Stimulated activated CD4-positive, alpha-beta T cell treated with anti-CD3 and anti-CD28 coated beads, Interleukin-4, amount 100 ng/mL, for 48 hours (primary cell): ENCODE data around the gene CPLX3.

Experiments
- DNase-seq, 2 donors: peaks; one replicate each; pipeline ENCODE4 v3.0.0-alpha.2; 2020; ENCODE audit warnings: low read depth in 2 of 2

Gene CPLX3

DNA sequence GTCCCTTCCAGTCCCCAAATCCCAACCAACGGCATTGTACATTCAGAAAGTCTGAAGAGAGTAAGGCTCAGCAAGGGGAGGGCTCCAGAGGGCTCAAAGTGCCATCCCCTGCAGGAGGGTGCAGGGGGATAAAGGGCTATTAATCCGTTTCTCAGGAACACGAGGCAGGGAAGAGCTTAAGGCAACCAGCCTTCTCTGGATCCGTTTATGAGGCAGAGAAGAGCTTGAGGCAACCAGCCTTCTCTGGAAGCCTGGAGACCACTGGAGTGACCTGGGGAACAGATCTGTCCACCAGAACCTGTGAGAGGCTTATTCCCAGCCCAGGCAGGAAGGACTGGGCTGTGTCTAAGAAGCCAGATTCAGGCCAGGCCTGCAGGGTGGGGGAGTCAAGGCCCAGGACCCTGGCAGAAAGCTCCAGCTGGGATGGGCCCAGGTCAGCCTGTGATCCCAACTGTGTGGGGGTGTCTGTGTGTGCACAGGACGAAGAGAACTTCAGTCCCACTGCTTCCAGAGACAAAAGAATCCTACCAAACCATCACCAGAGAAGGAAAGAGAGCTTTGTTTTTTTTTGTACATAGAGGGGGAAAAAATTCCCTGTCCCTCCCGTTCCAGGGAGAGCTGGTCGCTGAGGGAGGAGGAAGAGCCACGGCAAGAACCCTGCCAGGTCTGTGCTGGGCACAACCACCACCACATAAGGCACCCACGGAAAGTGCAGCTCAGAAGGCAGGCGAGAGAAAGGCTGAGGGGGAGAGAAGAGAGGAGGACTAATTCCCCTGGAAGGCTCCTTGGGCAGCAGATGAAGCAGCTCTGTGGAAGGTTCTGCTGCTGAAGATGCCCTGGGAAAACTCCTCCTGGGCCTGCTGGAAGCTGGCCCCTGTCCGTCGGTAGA lies 18.1 kb downstream of the CPLX3 start:
- DNase-seq, result no peak

DNA sequence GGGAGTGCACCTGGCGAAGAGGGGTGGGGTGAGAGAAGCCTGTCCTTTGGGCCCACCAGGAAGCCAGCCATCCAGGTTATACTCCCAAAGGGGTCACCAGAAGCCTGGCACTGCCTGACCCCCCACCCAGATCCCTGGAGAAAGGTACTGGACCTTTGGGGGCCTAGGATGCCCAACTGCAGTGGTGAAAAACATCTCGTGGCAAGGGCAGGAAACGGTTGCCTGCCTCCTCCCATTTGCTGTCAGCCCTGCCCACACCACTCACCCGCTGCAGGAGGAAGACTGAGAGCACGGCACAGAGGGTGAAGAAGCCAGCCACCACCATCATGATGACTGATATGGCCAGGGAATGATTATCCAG lies 18.8 kb downstream of the CPLX3 start:
- DNase-seq, result peak; percentile 39

DNA sequence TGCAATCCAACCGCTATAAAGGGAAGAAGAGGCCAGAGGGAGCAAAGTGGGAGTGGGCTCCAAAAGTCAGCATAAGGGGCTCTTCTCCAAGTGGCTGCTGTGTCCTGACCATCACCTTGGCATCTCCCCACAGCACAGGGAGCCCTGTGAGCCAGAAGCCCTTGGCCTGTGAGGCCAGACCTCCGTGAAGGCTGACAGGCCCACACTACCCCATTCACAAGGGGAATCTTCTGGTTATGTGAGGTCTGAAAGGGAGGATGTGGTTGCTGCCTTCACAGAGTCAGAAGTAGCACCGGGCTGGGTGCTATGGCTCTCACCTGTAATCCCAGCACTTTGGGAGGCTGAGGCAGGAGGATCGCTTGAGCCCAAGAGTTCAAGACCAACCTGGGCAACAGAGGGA lies 19.2 kb downstream of the CPLX3 start:
- DNase-seq, result no peak

DNA sequence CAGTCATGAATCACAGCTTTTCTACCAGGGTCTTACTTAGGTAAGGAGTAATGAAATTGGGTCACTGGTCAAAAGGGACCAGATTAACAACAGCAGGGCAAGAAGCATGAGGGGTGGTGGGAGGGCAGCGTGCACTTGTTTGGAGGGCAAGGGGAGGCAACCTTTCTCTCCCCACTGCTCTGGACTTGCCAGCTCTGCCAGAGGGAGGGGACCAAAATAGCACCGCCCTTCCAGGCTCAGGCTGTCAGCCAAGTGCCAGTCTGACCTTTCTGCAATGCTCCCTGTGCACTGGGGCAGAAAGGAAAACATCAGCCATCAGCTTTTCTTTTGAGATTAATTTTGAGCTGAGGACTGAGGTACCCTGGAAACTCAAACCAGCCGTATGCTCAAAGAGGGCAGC lies 21.0 kb downstream of the CPLX3 start:
- no peak for DNase-seq

DNA sequence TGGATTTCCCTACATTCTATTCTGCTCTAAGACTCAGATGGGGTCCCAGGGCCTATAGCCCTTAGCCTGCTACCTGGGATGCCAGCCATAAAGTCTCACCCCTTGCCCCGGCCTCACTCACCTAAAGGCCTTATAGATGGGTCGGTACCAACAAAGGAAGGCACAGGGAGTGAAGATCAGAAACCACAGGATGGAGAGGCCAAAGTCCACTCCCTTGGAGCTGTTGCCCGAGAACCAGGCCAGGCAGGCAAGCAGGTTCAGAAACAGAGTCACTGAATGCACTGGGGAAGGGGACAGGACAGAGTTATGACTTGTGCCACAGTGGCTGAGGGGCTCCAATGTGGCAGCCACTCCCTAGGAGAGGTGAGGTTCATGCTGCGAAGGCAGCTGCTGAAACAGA lies 24.0 kb downstream of the CPLX3 start:
- no peak for DNase-seq

DNA sequence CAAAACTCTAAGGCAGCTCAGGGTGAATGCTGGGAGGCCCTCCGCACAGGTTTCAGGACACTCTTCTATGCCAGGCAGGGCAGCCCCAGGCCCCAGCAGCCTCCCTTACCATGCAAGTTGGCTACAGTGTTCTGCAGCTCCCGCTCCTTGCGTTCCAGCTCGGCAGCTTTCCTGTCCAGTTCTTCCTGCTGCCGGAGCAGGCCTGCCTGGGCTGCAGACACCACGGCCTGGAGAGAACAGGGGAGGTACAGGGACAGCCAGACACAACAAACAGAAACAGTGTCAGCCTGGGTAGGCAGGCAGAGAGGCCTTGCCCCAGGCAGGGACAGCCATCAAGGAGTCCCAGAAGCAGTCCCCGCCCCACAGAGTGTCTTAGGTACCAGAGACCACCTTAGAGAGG lies 25.5 kb downstream of the CPLX3 start:
- no peak for DNase-seq

DNA sequence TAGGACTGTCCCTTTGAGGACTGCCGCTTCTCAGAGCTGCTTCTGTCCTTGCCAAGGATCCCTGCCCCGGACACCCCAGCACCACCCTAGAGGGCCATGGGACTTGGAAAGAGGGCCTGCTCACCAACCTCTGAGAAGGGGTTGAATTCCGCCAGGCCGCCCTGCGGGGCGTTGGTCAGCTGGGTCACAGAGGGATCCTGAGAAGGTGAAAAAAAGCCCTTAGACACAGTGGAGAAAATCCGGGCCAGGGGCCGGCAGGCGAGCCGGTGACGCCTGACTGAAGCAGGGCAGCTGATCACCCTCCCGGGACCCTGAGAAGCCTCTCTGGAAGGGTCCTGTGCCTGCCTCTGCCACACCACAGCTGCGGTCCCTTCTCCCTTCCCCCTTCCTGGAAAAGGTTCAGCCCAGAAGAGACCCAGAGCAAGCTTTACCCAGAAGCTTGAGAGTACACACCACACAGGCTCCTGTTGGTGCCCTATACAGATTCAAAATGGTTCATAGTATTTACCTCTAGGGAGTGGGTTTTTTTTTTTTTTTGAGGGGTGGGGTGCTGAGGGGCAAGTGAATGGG lies 28.1 kb downstream of the CPLX3 start:
- DNase-seq, result no peak

DNA sequence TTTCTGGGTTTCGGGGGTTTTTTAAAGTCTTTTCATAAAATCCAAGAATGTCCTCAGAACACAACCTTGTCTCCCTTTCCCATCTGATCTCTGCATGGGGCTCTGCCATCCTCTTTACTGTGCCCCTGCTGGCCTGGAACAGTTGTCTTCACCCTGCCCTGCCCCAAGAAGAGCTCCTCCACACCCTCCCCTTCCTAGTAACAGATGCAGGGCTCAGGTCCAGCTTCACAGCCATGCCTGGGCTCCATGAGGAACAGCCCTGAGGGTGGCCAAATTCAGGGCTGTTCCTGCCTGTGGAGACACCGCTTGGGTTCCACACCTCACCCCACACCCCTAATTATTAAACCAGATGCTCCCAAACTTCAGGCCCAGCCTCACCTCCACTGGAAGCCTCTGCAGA lies 29.4 kb downstream of the CPLX3 start:
- DNase-seq, result no peak

DNA sequence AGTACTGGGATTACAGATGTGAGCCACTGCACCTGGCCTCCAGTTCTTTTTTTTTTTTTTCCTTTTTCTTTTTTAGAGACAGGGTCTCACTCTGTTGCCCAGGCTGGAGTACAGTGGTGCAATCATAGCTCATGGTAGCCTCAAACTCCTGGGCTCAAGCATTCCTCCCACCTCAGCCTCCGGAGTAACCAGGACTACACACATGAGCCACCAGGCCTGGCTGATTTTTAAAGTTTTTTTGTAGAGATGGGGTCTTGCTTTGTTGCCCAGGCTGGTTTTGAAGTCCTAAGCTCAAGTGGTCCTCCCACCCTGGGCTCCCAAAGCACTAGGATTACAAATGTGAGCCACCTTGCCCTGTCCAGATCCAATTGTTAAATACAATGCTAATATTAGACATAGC lies 30.1 kb downstream of the CPLX3 start:
- DNase-seq, result no peak

DNA sequence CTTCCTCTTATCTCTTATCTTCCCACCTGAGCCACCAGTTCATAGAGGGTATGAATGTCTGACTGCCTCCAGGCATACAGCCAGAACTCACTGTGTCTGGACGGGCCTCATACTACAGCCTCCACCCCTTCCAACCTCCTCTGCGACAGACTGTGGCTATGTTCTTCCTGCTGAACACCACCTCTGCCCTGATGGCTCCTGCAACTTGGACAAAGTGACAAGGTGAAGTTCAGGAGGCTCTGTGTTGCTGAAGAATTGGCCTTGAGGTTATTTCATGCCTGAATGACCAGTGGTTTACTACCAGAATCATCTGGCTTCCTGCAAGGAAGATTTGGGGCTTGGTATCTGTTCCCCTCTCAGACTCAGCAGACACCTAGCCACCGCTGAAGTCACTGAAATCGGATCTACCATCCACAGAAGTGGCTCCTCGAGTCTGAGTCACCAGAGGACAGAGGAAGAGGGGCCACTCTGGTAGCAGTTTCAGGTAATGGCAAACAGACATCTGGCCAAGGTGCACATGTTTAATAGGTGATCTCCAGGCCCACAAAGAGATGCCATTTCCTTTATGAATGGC lies 30.7 kb downstream of the CPLX3 start:
- DNase-seq, result no peak

DNA sequence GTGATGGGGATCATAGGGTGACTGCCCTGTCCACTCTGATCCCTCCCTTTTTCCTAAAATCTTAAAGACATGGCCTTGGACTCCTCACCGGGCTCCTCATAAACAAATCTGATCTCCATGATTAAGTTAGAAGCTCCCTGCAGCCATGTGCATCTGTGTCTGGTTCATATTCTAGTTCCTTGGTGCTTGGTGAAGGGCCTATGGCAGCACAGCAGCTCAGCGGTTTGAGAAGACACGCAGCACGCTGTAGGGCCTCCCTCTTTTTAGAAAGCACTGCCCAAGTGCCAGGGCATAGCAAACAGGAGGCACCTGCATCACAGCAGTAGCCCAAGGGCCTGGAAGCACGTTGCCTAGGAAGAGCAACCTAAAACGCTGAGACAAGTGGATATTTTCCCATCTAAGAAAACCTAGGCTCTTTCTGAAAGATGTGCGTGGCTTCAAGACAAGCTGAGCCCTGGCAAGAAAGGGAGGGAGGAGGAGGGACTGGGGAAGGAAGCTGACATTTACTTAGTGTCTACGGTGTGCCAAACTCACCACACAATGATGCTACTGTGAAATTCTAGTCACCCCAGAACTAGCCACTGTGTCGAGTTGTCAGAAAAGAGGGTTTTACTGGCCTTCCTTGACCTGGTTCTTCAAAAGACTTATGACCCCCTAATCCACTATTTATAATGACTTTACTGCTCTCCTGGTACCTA lies 31.4 kb downstream of the CPLX3 start:
- no peak for DNase-seq

DNA sequence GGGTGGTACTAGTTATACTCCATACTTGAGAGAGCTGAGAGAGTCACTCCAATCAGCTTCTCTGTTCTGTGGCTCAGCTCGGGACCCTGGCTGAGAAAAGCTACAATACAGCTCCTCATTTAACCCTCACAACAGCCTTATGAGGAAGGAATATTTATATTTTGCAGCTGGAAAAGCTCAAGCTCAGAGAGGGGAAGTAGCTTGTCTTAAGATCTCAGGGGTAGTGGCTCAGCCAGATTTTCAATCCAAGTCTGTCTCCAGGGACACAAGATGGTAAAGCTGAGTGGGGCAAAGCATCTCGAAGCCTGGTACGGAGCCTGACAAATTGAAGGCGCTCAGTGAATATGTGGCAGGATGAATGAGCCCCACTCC lies 31.9 kb downstream of the CPLX3 start:
- DNase-seq, result no peak

DNA sequence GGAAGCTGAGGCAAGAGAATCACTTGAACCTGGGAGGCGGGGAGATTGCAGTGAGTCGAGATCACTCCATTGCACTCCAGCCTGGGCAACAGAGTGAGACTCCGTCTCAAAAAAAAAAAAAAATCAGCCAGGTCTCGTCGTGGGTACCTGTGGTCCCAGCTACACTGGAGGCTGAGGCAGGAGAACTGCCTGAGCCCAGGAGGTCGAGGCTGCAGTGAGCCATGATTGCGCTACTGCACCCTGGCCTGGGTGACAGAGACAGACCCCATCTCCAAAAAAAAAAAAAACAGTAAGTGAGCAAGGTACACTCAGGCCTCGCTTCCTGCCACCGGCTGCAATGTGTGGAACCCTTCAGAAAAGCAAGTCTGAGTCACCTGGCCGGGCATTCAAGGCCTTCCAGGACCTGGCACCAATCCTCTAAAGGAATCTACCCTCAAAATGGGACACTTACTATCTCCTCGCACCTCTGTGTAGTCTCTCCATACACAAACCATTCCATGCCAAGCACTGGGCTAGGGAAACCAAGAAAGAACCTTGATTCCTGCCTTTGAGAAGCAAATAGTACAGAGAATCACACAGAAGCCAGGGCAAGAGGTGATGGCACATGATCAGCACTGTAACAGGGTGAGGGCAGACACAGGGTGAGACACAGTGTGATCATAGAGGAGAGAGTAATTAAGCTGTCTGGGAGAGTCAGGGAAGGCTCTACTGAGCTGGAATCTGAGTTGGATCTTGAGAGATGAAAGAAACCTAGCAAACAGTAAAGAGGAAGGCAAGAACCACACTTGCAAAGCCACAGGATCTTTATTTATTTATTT lies 37.0 kb downstream of the CPLX3 start:
- DNase-seq, result no peak

DNA sequence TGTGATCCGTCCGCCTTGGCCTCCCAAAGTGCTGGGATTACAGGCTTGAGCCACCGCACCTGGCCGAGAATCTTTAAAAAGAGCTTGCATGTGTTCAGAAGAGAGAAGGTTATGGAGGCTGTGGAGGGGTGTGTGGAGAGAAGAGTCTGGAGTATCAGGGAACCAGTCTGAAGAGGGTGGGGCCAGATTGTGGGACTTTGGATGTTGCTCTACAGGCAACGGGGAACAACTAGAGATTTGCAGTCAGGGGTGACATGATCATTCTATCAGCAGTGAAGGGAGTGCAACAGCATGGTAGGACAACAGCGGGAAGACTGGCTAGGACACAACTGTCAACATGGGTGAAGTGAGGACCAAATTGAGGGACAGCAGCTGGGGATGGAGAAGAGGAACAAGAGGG lies 37.9 kb downstream of the CPLX3 start:
- DNase-seq, result no peak

DNA sequence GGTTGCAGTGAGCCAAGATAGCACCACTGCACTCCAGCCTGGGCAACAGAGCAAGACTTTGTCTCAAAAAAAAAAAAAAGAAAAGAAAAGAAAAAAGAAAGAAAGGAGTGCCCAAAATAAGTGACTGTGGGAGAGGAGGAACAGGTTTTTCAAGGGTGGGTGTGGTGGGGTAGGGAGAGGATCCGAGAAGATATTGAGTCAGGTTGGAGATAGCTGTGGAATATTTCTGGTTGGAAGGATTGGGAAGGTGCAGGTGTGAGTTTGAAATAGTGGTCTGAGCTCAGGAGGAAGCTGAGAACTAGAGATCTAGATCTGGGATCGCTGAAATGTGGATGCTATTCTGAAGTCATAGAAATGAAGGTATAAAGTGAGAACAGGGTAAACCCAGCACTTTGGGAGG lies 38.9 kb downstream of the CPLX3 start:
- DNase-seq, result no peak

DNA sequence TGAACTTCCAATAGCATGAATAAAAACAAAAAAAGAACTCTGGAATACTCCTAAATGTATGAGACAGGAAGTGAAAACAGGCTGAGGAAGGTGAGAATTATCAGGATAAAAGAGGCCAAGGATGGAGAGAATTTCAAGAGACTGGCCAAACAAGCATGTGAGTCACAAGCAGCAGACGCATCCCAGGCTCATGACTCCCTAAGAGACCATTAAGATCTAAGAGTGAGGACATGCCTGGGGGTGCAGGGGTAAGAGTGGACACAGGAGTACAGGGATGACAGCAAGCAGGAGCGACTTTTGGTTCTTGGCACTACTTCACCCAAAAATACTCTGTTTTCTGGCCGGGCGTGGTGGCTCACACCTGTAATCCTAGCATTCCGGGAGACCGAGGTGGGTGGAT lies 39.7 kb downstream of the CPLX3 start:
- no peak for DNase-seq

DNA sequence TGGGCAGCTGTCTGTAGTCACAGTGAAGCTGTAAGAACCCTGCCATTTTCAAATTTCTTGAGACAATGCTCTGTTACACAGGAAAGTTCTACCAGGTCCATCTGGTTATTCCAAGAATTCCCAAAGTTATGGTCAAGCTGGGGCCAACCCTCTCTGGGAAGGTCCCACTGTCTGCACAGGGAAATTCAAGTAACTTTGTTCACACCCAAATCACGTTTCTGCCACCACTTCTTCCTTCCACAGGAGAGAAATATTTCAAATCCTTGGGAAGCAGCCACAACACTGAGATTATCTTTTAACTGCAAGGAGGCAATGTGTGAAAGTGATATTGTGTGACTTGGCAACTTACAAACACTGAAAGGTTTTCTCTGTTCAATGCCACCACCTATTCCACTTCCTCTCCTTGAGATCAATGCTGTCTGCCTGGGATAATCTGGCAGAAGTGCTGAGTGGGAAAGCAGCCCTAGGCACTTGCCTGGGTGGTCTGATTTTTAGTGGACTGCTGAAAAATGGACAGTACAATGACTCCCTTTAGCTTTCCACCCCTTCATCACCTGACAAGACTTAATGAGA lies 41.1 kb downstream of the CPLX3 start:
- no peak for DNase-seq

DNA sequence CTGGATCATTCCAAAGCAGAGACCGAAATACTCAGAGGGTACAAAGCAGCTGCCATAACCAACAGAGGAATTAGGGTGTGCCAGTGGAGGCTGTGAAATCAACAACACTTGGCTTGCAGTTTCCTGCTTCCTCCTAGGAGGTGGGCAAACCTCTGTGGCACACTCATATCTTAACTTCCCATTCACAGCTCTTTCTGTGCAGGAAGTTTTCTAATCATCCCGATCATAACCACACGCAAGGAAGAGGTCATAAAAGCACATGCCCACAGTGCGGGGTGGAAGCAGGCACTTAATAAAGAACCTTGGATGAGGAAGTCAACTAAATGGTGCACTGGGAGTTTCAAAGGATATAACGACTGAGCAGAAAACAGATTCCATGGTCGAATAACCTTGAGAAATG lies 41.6 kb downstream of the CPLX3 start:
- no peak for DNase-seq

DNA sequence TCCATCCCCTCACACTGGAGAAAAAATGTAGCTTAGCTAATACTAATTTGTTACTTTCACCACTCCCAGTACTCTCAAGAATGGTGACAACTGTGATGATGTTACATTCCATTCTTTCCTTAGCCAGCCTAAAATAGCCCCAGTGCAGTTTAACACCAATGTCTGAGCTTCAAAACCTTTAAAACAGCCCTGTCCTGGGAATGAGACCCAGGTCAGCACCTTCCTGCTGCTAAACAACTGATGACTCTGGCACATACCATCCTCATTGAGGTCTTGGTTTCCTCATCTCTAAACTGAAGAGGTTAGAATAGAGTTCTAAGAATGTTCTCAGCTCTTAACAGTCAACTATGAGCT lies 42.9 kb downstream of the CPLX3 start:
- no peak for DNase-seq

DNA sequence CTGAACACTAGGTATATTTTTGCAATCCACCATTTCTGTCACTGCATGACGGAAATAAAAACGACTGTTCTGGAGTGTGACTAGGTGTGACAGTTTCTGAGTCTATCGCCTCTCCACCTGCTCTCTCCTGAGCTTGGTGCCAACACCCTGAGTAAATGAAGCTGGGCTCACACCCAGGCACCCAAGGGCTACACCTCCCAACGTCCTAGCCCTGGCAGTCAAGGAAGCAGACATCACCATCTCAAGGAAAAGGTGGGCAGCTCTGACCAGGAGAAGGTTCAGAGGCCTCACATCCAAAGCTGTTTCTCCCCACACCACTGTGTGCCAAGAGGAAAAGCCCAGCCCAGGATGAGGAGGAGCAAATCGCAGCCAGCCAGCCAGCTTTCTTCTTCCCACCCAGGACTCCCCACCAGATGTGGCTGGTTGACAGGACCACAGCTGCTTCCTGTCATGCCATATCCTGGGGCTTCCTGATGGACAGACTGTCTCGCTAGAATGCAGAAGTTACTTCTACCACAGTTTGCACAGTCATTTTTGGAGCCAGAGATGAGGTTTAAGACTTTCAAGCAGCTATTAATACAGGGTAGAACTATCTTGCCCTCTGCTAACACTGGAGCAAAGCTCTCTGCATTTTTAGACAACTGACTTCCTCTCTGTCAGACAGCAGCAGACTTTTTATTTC lies 43.4 kb downstream of the CPLX3 start:
- DNase-seq, result no peak
